HepG2 (cell line): ENCODE results near the gene SPPL2B. TPM values are rescaled to one million over a fixed set of nuclear protein-coding genes. Genes with fewer than 3 reads are reported as not detected.

ENCODE experiments used
- ATAC-seq: fragments of 200-7000 bp; cut with Tn5 transposase; 3 replicates; pipeline ENCODE4 v1.9.1; 2020; ENCODE audit warnings: mild to moderate bottlenecking, moderate library complexity
- BruUV-seq: library from RNA; stranded (reverse); fragments of 400-500 nt; replicated peaks from 2 replicates; lab custom pipeline; 2021; lab: Mats Ljungman, UMichigan
- CTCF ChIA-PET: fragments of 300-600 bp; formaldehyde crosslinking; extraction: SDS; loops from one replicate; lab custom pipeline; 2021; ENCODE audit warnings: low total read pairs, inconsistent platforms, low intra/inter-chr PET ratio; lab: Yijun Ruan, JAX
- POLR2A ChIA-PET: fragments of 350-600 bp; sonication (Branson Sonifier 250); formaldehyde crosslinking; loops from one replicate; lab custom pipeline; 2020; ENCODE audit warnings: antibody characterized with exemption, inconsistent platforms; lab: Yijun Ruan, JAX
- DNase-seq: peaks from one replicate; pipeline ENCODE4 v3.0.0-alpha.2; 2015; ENCODE audit warnings: low spot score
- FAIRE-seq: peaks from 3 replicates; lab custom pipeline; 2011; peaks lifted over from hg19 to GRCh38; lab: Jason Lieb, UNC
- H2AFZ ChIP-seq: one replicate; pipeline ENCODE4 v1.6.1; 2011; ENCODE audit warnings: low read length, inconsistent platforms
- H3K27ac ChIP-seq: fragments of 300-600 bp; 3 replicates; pipeline ENCODE4 v1.8.0; 2011; ENCODE audit warnings: mixed run types, mild to moderate bottlenecking, mixed read lengths, low read length, inconsistent platforms; ENCODE audit not compliant: insufficient read depth; ENCODE audit errors: extremely low read length
- H3K27me3 ChIP-seq, 2 experiments: fragments of 200-600 bp in 1 of 2; 2 replicates in 1 of 2; 3 replicates in 1 of 2; pipeline versions ENCODE4 v1.6.0 to v1.8.0; 2011; ENCODE audit warnings: low read length in 2 of 2, mild to moderate bottlenecking in 2 of 2, moderate library complexity in 2 of 2, inconsistent platforms in 1 of 2; ENCODE audit not compliant: insufficient read depth in 2 of 2, control insufficient read depth in 1 of 2
- H3K36me3 ChIP-seq, 2 experiments: fragments of 200-600 bp in 1 of 2; replicated peaks in 1 of 2; 2 replicates in 1 of 2; 3 replicates in 1 of 2; pipeline versions ENCODE4 v1.5.1 to v1.8.0; 2011; ENCODE audit warnings: low read length in 2 of 2, inconsistent platforms in 1 of 2; ENCODE audit not compliant: insufficient read depth in 2 of 2, control insufficient read depth in 1 of 2
- H3K4me1 ChIP-seq: 2 replicates; pipeline ENCODE4 v1.5.1; 2012; ENCODE audit warnings: low read length, inconsistent platforms; ENCODE audit not compliant: insufficient read depth
- H3K4me2 ChIP-seq: 2 replicates; pipeline ENCODE4 v1.6.0; 2011; ENCODE audit warnings: low read depth, low read length, inconsistent platforms
- H3K4me3 ChIP-seq, 3 experiments: fragments of 200-600 bp in 1 of 3; sonication (generic), shearing (Covaris generic) in 1 of 3; replicated peaks in 1 of 3; 2 replicates each; pipeline ENCODE4 v1.5.1; 2011 to 2016; ENCODE audit warnings: low read length in 3 of 3, inconsistent platforms in 2 of 3, low read depth in 2 of 3, mild to moderate bottlenecking in 2 of 3, control low read depth in 1 of 3, mixed read lengths in 1 of 3; ENCODE audit not compliant: insufficient read depth in 1 of 3
- H3K79me2 ChIP-seq: one replicate; pipeline ENCODE4 v1.6.1; 2011; ENCODE audit warnings: low read length, inconsistent platforms; ENCODE audit not compliant: insufficient read depth
- H3K9ac ChIP-seq: 2 replicates; pipeline ENCODE4 v1.6.0; 2011; ENCODE audit warnings: mild to moderate bottlenecking, low read depth, low read length, inconsistent platforms; ENCODE audit not compliant: insufficient read depth
- H3K9me3 ChIP-seq: 2 replicates; pipeline ENCODE4 v1.5.1; 2012; ENCODE audit warnings: mild to moderate bottlenecking, low read length
- H4K20me1 ChIP-seq: 2 replicates; pipeline ENCODE4 v1.6.0; 2011; ENCODE audit warnings: inconsistent platforms, mild to moderate bottlenecking, low read length, moderate library complexity; ENCODE audit not compliant: insufficient read depth
- HIVEP1 ChIP-seq: sonication (generic); formaldehyde crosslinking; IDR thresholded peaks from 2 replicates; pipeline ENCODE4 v1.4.0; 2020; ENCODE audit warnings: mild to moderate bottlenecking, missing genetic modification reagents
- HNRNPUL1 ChIP-seq: fragments of 200-400 bp; formaldehyde crosslinking; IDR thresholded peaks from 2 replicates; pipeline ENCODE4 v1.6.1; 2017; ENCODE audit warnings: low read depth, mild to moderate bottlenecking, low read length, moderate library complexity
- KLF12 ChIP-seq: sonication (generic); formaldehyde crosslinking; IDR thresholded peaks from 2 replicates; pipeline ENCODE4 v1.4.0; 2020; ENCODE audit warnings: missing genetic modification reagents, borderline replicate concordance
- LRRFIP1 ChIP-seq: sonication (generic); formaldehyde crosslinking; conservative IDR thresholded peaks from 2 replicates; pipeline ENCODE4 v1.4.0; 2020; ENCODE audit warnings: missing genetic modification reagents
- NFE2L2 ChIP-seq: fragments of 150-350 bp; IDR thresholded peaks from 2 replicates; pipeline ENCODE4 v1.6.1; 2014; ENCODE audit warnings: low read length
- NFKB2 ChIP-seq: sonication (generic); formaldehyde crosslinking; IDR thresholded peaks from 2 replicates; pipeline ENCODE4 v1.4.0; 2020; ENCODE audit warnings: missing genetic modification reagents, borderline replicate concordance
- NKX3-1 ChIP-seq: sonication (generic); formaldehyde crosslinking; IDR thresholded peaks from 2 replicates; pipeline ENCODE4 v1.5.0; 2020; ENCODE audit warnings: missing genetic modification reagents
- POLR2G ChIP-seq: fragments of 200-400 bp; formaldehyde crosslinking; IDR thresholded peaks from 2 replicates; pipeline ENCODE4 v1.6.1; 2018; ENCODE audit warnings: mild to moderate bottlenecking, low read depth, low read length, moderate library complexity
- RFX3 ChIP-seq: IDR thresholded peaks from 2 replicates; pipeline ENCODE4 v1.6.1; 2016; ENCODE audit warnings: missing biosample characterization, missing genetic modification reagents
- RFX5 ChIP-seq: IDR thresholded peaks from 2 replicates; pipeline ENCODE4 v1.6.1; 2011; ENCODE audit warnings: low read depth, low read length, improper control_type of control experiment
- SMAD3 ChIP-seq: sonication (generic); formaldehyde crosslinking; IDR thresholded peaks from 2 replicates; pipeline ENCODE4 v1.4.0; 2020; ENCODE audit warnings: missing genetic modification reagents
- ZFY ChIP-seq: sonication (generic); formaldehyde crosslinking; IDR thresholded peaks from 2 replicates; pipeline ENCODE4 v1.4.0; 2020; ENCODE audit warnings: missing genetic modification reagents
- ZNF142 ChIP-seq: sonication (generic); formaldehyde crosslinking; IDR thresholded peaks from 2 replicates; pipeline ENCODE4 v1.4.0; 2020; ENCODE audit warnings: missing genetic modification reagents
- ZNF225 ChIP-seq: sonication (generic); formaldehyde crosslinking; IDR thresholded peaks from 2 replicates; pipeline ENCODE4 v1.4.0; 2020; ENCODE audit warnings: mild to moderate bottlenecking, missing genetic modification reagents
- ZNF644 ChIP-seq: IDR thresholded peaks from 2 replicates; pipeline ENCODE4 v1.6.1; 2016; ENCODE audit warnings: low read depth
- ZNF652 ChIP-seq: IDR thresholded peaks from 2 replicates; pipeline ENCODE4 v1.6.1; 2016; ENCODE audit warnings: low read depth, borderline replicate concordance
- whole genome bisulfite sequencing: methylation state at CpG from one replicate; pipeline ENCODE4 v1.1.6; 2017; ENCODE audit warnings: low lambda C conversion rate; 5-methylcytosine and 5-hydroxymethylcytosine counted together
- in situ Hi-C: cut with HindIII; loops from 2 replicates; pipeline ENCODE4 v1.10.0; 2017; ENCODE audit warnings: low pct_unique_long_range_greater_than_20kb; ENCODE audit not compliant: extremely low pct_ligation_motif_present
- intact Hi-C: fragments of 100-400 bp; cut with micrococcal nuclease; formaldehyde crosslinking; loops from one replicate; pipeline ENCODE4 v1.10.0; 2022; ENCODE audit not compliant: unreplicated experiment
- polyA plus RNA-seq, 8 experiments: library from polyadenylated mRNA; depleted of rRNA in 3 of 8; stranded (reverse) in 7 of 8; unstranded in 1 of 8; fragments of >200 nt; fragmentation: Illumina TruSeq in 4 of 8; extraction: Trizol in 4 of 8; gene quantifications; 2 replicates each; pipeline versions ENCODE4 v1.2.1 to v1.2.3, GENCODE V29; 2011 to 2016; ENCODE audit warnings: low read depth in 4 of 8, missing spikeins in 1 of 8, mixed read lengths in 1 of 8; ENCODE audit not compliant: insufficient read depth in 1 of 8
- total RNA-seq, 5 experiments: library from RNA; depleted of rRNA; stranded (reverse); fragments of >200 nt; fragmentation: Illumina TruSeq; extraction: Trizol; gene quantifications; 2 replicates each; pipeline ENCODE4 v1.2.3, GENCODE V29; 2016; ENCODE audit warnings: low read depth in 1 of 5

The SPPL2B gene
- total and polyA plus RNA-seq, 2 of the 13 experiments (the other 11 are each of a cell fraction or from before 2014, with no cell fraction given), result 14.9 to 15.2 TPM

- TF ChIP-seq NFKB2 (CRISPR knock-in tag) (no peak), SMAD3 (CRISPR knock-in tag) (no peak)
Measured at GRCh38 chr19:2343289-2343982, 15.0 kb downstream of the SPPL2B start (continued).

- BruUV-seq, result no TSS peak
- H2AFZ ChIP-seq, result no peak overlapping the region
- 97% methylated on average over 21 of the region's 24 CpGs for WGBS
- no peak for TF ChIP-seq LRRFIP1
- no peak for TF ChIP-seq POLR2G
- TF ChIP-seq NFE2L2, result no peak
- no peak for TF ChIP-seq ZNF644
- no peak for TF ChIP-seq RFX3 (CRISPR knock-in tag)
- TF ChIP-seq KLF12 (CRISPR knock-in tag), result no peak
- no peak for TF ChIP-seq ZNF142 (CRISPR knock-in tag)
- no peak for TF ChIP-seq ZFY
- no peak for TF ChIP-seq ZNF225 (CRISPR knock-in tag)
- TF ChIP-seq NKX3-1 (CRISPR knock-in tag), result no peak
- no peak for TF ChIP-seq HNRNPUL1
- no peak for TF ChIP-seq ZNF652
- TF ChIP-seq RFX5, result no peak
- TF ChIP-seq HIVEP1 (CRISPR knock-in tag), result no peak
Measured at GRCh38 chr19:2344381-2344870, 15.9 kb downstream of the SPPL2B start.

More at GRCh38 chr19:2344381-2344870, 15.9 kb downstream of the SPPL2B start:
- Histone ChIP-seq H3K4me2 (no peak overlapping the region), H3K9me3 (no peaks in the 10 kb centered on the region), H3K4me3 (no peak overlapping the region), H3K27ac (no peak overlapping the region), H3K27me3 (no peaks in the 10 kb centered on the region), H3K79me2 (no peaks in the 10 kb centered on the region), H3K9ac (no peak overlapping the region), H3K36me3 (no peaks in the 10 kb centered on the region; a peak in 2 of 5 replicates), H3K4me1 (peaks cover 9% of the 10 kb centered on the region), H4K20me1 (no peaks in the 10 kb centered on the region)
- FAIRE-seq, result no peak
- POLR2A ChIA-PET, result no interaction called here
- intact Hi-C loops (no loop called here), in situ Hi-C loops (no loop called here)
- DNase-seq, result no peak
- ATAC-seq, result no peak
- CTCF ChIA-PET, result no interaction called here
